Astrocyte of the cerebellum (primary cell): Measurements from ENCODE around the gene H6PD.

Experiments
- DNase-seq: peaks from one replicate; pipeline ENCODE4 v3.0.0-alpha.2; 2011; ENCODE audit warnings: low read depth
- H3K4me3 ChIP-seq: 2 replicates; pipeline ENCODE4 v1.5.1; 2011; ENCODE audit warnings: mild to moderate bottlenecking, low read depth, low read length, moderate library complexity
- CTCF ChIP-seq: IDR thresholded peaks from 2 replicates; pipeline ENCODE4 v1.5.1; 2012; ENCODE audit warnings: low read length, low read depth, moderate library complexity, mild to moderate bottlenecking; ENCODE audit errors: missing control alignments
- in situ Hi-C: cut with HindIII; loops from 2 replicates; pipeline ENCODE4 v1.10.0; 2017; ENCODE audit warnings: low sequenced_read_pairs

Gene H6PD

GRCh38 chr1:9207086-9207485, 27.5 kb upstream of the H6PD start:
- TF ChIP-seq CTCF = no peak
- DNase-seq = no peak
- in situ Hi-C loops = no loop called here

GRCh38 chr1:9207715-9208114, 26.9 kb upstream of the H6PD start:
- no peak overlapping the region for H3K4me3 ChIP-seq
- in situ Hi-C loops = no loop called here
- no peak for TF ChIP-seq CTCF
- DNase-seq = no peak

More at GRCh38 chr1:9207086-9207485, 27.5 kb upstream of the H6PD start:
- H3K4me3 ChIP-seq = no peak overlapping the region

- peak; percentile 57 for DNase-seq
- in situ Hi-C loops = no loop called here
- no peak for TF ChIP-seq CTCF
- no peak overlapping the region for H3K4me3 ChIP-seq
Observed at GRCh38 chr1:9211291-9211811, 23.2 kb upstream of the H6PD start.

- H3K4me3 ChIP-seq = no peak overlapping the region
- TF ChIP-seq CTCF = no peak
- in situ Hi-C loops = no loop called here
- no peak for DNase-seq
Observed at GRCh38 chr1:9212735-9213134, 21.8 kb upstream of the H6PD start.

- no peak for DNase-seq
- no peak overlapping the region for H3K4me3 ChIP-seq
- no peak for TF ChIP-seq CTCF
- in situ Hi-C loops = no loop called here
Observed at GRCh38 chr1:9213956-9214355, 20.6 kb upstream of the H6PD start.

GRCh38 chr1:9218917-9219316, 15.7 kb upstream of the H6PD start:
- H3K4me3 ChIP-seq = no peak overlapping the region
- in situ Hi-C loops = no loop called here
- TF ChIP-seq CTCF = no peak
- no peak for DNase-seq
